ENCODE results near the gene PATL2. TPM values are rescaled to one million over a fixed set of nuclear protein-coding genes. Genes with fewer than 3 reads are reported as not detected.
"Not testable (repeated sequence)": the region's sequence is repeated elsewhere in the genome, so short reads cannot be mapped to it uniquely, and the experiment has no call there.

Gene PATL2
- total RNA-seq (10 to 100 TPM; 43.5 to 69.7 (median 48.5) TPM), total RNA-seq (6.2 to 79.0 (median 44.4) reads per million in 29 experiments)
- total RNA-seq (2013), result 82.5 TPM

DNA sequence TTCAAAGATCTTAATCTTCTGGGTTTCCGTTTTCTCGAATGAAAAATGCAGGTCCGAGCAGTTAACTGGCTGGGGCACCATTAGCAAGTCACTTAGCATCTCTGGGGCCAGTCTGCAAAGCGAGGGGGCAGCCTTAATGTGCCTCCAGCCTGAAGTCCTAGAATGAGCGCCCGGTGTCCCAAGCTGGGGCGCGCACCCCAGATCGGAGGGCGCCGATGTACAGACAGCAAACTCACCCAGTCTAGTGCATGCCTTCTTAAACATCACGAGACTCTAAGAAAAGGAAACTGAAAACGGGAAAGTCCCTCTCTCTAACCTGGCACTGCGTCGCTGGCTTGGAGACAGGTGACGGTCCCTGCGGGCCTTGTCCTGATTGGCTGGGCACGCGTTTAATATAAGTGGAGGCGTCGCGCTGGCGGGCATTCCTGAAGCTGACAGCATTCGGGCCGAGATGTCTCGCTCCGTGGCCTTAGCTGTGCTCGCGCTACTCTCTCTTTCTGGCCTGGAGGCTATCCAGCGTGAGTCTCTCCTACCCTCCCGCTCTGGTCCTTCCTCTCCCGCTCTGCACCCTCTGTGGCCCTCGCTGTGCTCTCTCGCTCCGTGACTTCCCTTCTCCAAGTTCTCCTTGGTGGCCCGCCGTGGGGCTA lies at the start of gene PATL2, which contains the start of gene B2M:
PATL2 (minus strand) TSS at position 228 of the 647 bp plus-strand sequence. CDS start 34,833 bp downstream, outside the sequence.
B2M (plus strand) TSS at position 422 of the 647 bp plus-strand sequence; CDS start at position 452, 30 bp downstream.
- Histone ChIP-seq H3K4me3 (ENCODE audit: control insufficient read depth in 1 of 2, extremely low read depth in 1 of 2, low read length in 1 of 2) (peak within 1 kb of the TSS; percentile 89 to 96), H3K36me3 (ENCODE audit: control insufficient read depth in 2 of 2, extremely low read depth in 1 of 2, insufficient read depth in 1 of 2, low read length in 1 of 2) (peaks cover 3 to 50% of the 10 kb centered on the region in 2 donors), H3K27ac (ENCODE audit: low read length) (peak within 1 kb of the TSS; percentile 99), H3K27me3 (replicated peaks in 1 of 2; ENCODE audit: control insufficient read depth in 2 of 2, extremely low read depth in 1 of 2, insufficient read depth in 2 of 2, low read length in 1 of 2) (no peaks in the 10 kb centered on the region), H3K9me3 (no peaks in the 10 kb centered on the region), H3K4me1 (ENCODE audit: control insufficient read depth in 1 of 2, extremely low read depth in 1 of 2, insufficient read depth in 2 of 2, low read length in 2 of 2) (peaks cover 29 to 32% of the 10 kb centered on the region in 2 experiments)
- peak; percentile 85 to 99 (median 93) for DNase-seq
- ChIA-PET POLR2A (interaction anchor here (0.6 to 10.2 kb wide), 18 partner anchors 10 to 174 kb away, joined by 3 to 289 read pairs (median 8); partner anchors contain the start of genes SPG11 (in 2 of the 2), TRIM69 (in 2 of the 2) and EIF3J (in 1 of the 2)), CTCF (interaction anchor here (0.6 to 10.2 kb wide), 19 partner anchors 10 to 174 kb away, joined by 3 to 160 read pairs (median 4); partner anchors contain the start of genes TRIM69 (in 2 of the 2), EIF3J (in 1 of the 2) and SPG11 (in 1 of the 2))
- H3K36me3 Mint-ChIP-seq, result peaks cover 61% of the 10 kb centered on the region
- H3K9me3 Mint-ChIP-seq, result no peaks in the 10 kb centered on the region
- peak within 1 kb of the TSS; percentile 95 to 100 (median 98) for H3K4me3 Mint-ChIP-seq
- WGBS (ENCODE audit: insufficient coverage), result under 1% methylated on average over 34 of the region's 37 CpGs
- ATAC-seq (replicated peaks in 1 of 4), result peak; percentile 76 to 87 (median 82)
- H3K27ac Mint-ChIP-seq, result peak within 1 kb of the TSS; percentile 100
- no peaks in the 10 kb centered on the region for H3K27me3 Mint-ChIP-seq
- peaks cover 44 to 81% (median 45%) of the 10 kb centered on the region in 3 donors for H3K4me1 Mint-ChIP-seq

- WGBS (ENCODE audit: insufficient coverage), result no CpG with 5 or more reads among the region's 1 CpG
- ChIA-PET POLR2A (interaction anchor here (0.6 kb wide), 2 partner anchors 35 to 1631 kb away, joined by 3 to 4 read pairs; no protein-coding TSS in a partner anchor), CTCF (no interaction called here)
- no peaks in the 10 kb centered on the region for H3K9me3 ChIP-seq
- Mint-ChIP-seq H3K36me3 (peaks cover 49% of the 10 kb centered on the region), H3K4me1 (peaks cover 0 to 9% (median 2%) of the 10 kb centered on the region in 3 donors), H3K9me3 (peaks cover 4 to 35% (median 10%) of the 10 kb centered on the region in 3 donors), H3K27ac (no peak overlapping the region), H3K4me3 (no peak overlapping the region), H3K27me3 (no peaks in the 10 kb centered on the region)
- H3K27ac ChIP-seq (ENCODE audit: low read length), result no peak overlapping the region
- no peak overlapping the region for H3K4me3 ChIP-seq (ENCODE audit: control insufficient read depth in 1 of 2, extremely low read depth in 1 of 2, low read length in 1 of 2)
- H3K27me3 ChIP-seq (replicated peaks in 1 of 2; ENCODE audit: control insufficient read depth in 2 of 2, extremely low read depth in 1 of 2, insufficient read depth in 2 of 2, low read length in 1 of 2), result no peaks in the 10 kb centered on the region
- H3K4me1 ChIP-seq (ENCODE audit: control insufficient read depth in 1 of 2, extremely low read depth in 1 of 2, insufficient read depth in 2 of 2, low read length in 2 of 2), result no peaks in the 10 kb centered on the region
- ATAC-seq (replicated peaks in 1 of 4), result no peak
- no peaks in the 10 kb centered on the region for H3K36me3 ChIP-seq (ENCODE audit: control insufficient read depth in 2 of 2, extremely low read depth in 1 of 2, insufficient read depth in 1 of 2, low read length in 1 of 2)
- no peak for DNase-seq
Observed at GRCh38 chr15:44753345-44753744, 42.2 kb upstream of the PATL2 start.

GRCh38 chr15:44743454-44743853 lies 32.3 kb upstream of the PATL2 start:
- H3K4me3 Mint-ChIP-seq; H3K9me3 ChIP-seq; H3K27me3 ChIP-seq (replicated peaks in 1 of 2; ENCODE audit: control insufficient read depth in 2 of 2, extremely low read depth in 1 of 2, insufficient read depth in 2 of 2, low read length in 1 of 2); H3K27ac ChIP-seq (ENCODE audit: low read length); CTCF ChIA-PET; H3K27me3 Mint-ChIP-seq; ATAC-seq (replicated peaks in 1 of 4); POLR2A ChIA-PET; DNase-seq; H3K4me1 ChIP-seq (ENCODE audit: control insufficient read depth in 1 of 2, extremely low read depth in 1 of 2, insufficient read depth in 2 of 2, low read length in 2 of 2); H3K27ac Mint-ChIP-seq; H3K36me3 ChIP-seq (ENCODE audit: control insufficient read depth in 2 of 2, extremely low read depth in 1 of 2, insufficient read depth in 1 of 2, low read length in 1 of 2); H3K36me3 Mint-ChIP-seq; H3K4me3 ChIP-seq (ENCODE audit: control insufficient read depth in 1 of 2, extremely low read depth in 1 of 2, low read length in 1 of 2): not testable (repeated sequence)
- Mint-ChIP-seq H3K4me1 (peaks cover 11 to 19% (median 17%) of the 10 kb centered on the region in 3 donors), H3K9me3 (peaks cover 8 to 11% (median 10%) of the 10 kb centered on the region in 3 donors)
- no CpG with 5 or more reads among the region's 2 CpGs for WGBS (ENCODE audit: insufficient coverage)

DNA sequence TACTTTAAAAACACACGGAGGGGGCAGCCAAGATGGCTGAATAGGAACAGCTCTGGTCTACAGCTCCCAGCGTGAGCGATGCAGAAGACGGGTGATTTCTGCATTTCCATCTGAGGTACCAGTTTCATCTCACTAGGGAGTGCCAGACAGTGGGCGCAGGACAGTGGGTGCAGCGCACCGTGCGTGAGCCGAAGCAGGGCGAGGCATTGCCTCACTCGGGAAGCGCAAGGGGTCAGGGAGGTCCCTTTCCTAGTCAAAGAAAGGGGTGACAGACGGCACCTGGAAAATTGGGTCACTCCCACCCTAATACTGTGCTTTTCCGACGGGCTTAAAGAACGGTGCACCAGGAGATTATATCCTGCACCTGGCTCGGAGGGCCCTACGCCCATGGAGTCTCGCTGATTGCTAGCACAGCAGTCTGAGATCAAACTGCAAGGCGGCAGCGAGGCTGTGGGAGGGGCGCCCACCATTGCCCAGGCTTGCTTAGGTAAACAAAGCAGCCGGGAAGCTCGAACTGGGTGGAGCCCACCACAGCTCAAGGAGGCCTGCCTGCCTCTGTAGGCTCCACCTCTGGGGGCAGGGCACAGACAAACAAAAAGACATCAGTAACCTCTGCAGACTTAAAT lies 28.2 kb upstream of the PATL2 start:
- Mint-ChIP-seq H3K4me3 (peak overlapping the region; percentile 28 to 54 (median 46)), H3K4me1 (peaks cover 47 to 53% (median 52%) of the 10 kb centered on the region in 3 donors), H3K27ac (peak overlapping the region; percentile 74 to 83)
- ChIA-PET CTCF (interaction anchor here (0.6 to 5.2 kb wide), 15 partner anchors 9 to 409 kb away, joined by 3 to 153 read pairs (median 6); partner anchors contain the start of genes B2M (in 2 of the 2), PATL2 (in 2 of the 2) and SPG11 (in 2 of the 2)), POLR2A (interaction anchor here (0.5 to 5.3 kb wide), 7 partner anchors 12 to 462 kb away, joined by 3 to 132 read pairs (median 32); partner anchors contain the start of genes B2M (in 2 of the 2), PATL2 (in 2 of the 2) and SPG11 (in 2 of the 2))
- WGBS (ENCODE audit: insufficient coverage), result 91% methylated on average over 4 of the region's 24 CpGs
- H3K9me3 Mint-ChIP-seq; H3K36me3 Mint-ChIP-seq; H3K36me3 ChIP-seq (ENCODE audit: control insufficient read depth in 2 of 2, extremely low read depth in 1 of 2, insufficient read depth in 1 of 2, low read length in 1 of 2); ATAC-seq (replicated peaks in 1 of 4); H3K27ac ChIP-seq (ENCODE audit: low read length); H3K27me3 ChIP-seq (replicated peaks in 1 of 2; ENCODE audit: control insufficient read depth in 2 of 2, extremely low read depth in 1 of 2, insufficient read depth in 2 of 2, low read length in 1 of 2); H3K4me3 ChIP-seq (ENCODE audit: control insufficient read depth in 1 of 2, extremely low read depth in 1 of 2, low read length in 1 of 2); H3K9me3 ChIP-seq; H3K27me3 Mint-ChIP-seq: not testable (repeated sequence)
- DNase-seq, result peak in 5 of 35 experiments; percentile 25 to 63 (median 34)
- peaks cover 7 to 35% of the 10 kb centered on the region in 2 experiments for H3K4me1 ChIP-seq (ENCODE audit: control insufficient read depth in 1 of 2, extremely low read depth in 1 of 2, insufficient read depth in 2 of 2, low read length in 2 of 2)

DNA sequence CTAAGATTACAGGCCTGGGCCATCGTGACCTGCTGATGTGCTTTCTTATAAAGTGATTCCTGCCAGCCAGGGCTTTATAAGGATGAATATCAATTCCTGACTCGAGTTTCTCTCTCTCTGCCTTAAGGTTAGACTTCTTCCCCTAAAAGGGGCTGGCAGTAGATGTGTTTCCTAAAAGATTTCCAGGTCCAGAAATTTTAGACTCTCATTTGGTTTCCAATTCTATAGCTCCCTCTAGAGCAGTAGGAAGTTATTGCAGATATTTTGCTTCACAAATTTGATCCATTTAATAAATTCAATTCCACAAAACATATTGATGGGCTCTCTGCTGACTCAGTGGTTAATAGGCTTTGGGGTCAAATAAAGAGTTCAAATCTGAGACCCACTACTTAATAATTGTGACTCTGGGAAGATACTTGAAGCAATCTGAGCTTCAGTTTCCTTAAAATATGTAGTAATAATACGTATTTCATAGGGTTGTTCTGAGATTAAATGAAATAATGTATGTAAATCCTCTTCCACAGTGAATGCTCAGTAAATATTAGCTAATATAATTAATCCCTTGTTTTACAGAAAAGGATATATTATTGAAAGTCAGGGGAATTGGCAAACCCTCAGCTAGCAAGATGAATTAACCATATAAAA lies 27.3 kb upstream of the PATL2 start:
- peak in 1 of 35 experiments; percentile 74 for DNase-seq
- H3K27ac ChIP-seq (ENCODE audit: low read length), result peak overlapping the region; percentile 89
- no CpG with 5 or more reads among the region's 3 CpGs for WGBS (ENCODE audit: insufficient coverage)

More for the DNA sequence above, 27.3 kb upstream of the PATL2 start:
- no peak for ATAC-seq (replicated peaks in 1 of 4)
- Mint-ChIP-seq H3K4me1 (peaks cover 55 to 59% (median 58%) of the 10 kb centered on the region in 3 donors), H3K27me3 (no peaks in the 10 kb centered on the region), H3K27ac (peak overlapping the region; percentile 80 to 84), H3K9me3 (no peaks in the 10 kb centered on the region), H3K36me3 (no peaks in the 10 kb centered on the region), H3K4me3 (peak overlapping the region in 2 of 3 donors; percentile 14 to 51)
- CTCF ChIA-PET, result interaction anchor here (0.6 to 5.2 kb wide), 25 partner anchors 8 to 408 kb away, joined by 3 to 153 read pairs (median 5); partner anchors contain the start of genes B2M (in 2 of the 2), PATL2 (in 2 of the 2) and SPG11 (in 2 of the 2)
- POLR2A ChIA-PET, result interaction anchor here (0.5 to 5.3 kb wide), 10 partner anchors 11 to 463 kb away, joined by 3 to 132 read pairs (median 4); partner anchors contain the start of genes B2M (in 2 of the 2), PATL2 (in 2 of the 2) and SPG11 (in 2 of the 2)
- no peaks in the 10 kb centered on the region for H3K27me3 ChIP-seq (replicated peaks in 1 of 2; ENCODE audit: control insufficient read depth in 2 of 2, extremely low read depth in 1 of 2, insufficient read depth in 2 of 2, low read length in 1 of 2)
- H3K36me3 ChIP-seq (ENCODE audit: control insufficient read depth in 2 of 2, extremely low read depth in 1 of 2, insufficient read depth in 1 of 2, low read length in 1 of 2), result peaks cover 0 to 3% of the 10 kb centered on the region in 2 donors
- H3K4me3 ChIP-seq (ENCODE audit: control insufficient read depth in 1 of 2, extremely low read depth in 1 of 2, low read length in 1 of 2), result no peak overlapping the region
- peaks cover 7 to 43% of the 10 kb centered on the region in 2 experiments for H3K4me1 ChIP-seq (ENCODE audit: control insufficient read depth in 1 of 2, extremely low read depth in 1 of 2, insufficient read depth in 2 of 2, low read length in 2 of 2)
- no peaks in the 10 kb centered on the region for H3K9me3 ChIP-seq

Data from T-cell (primary cell).